ENCODE data around the gene UPF2. TPM values are rescaled to one million over a fixed set of nuclear protein-coding genes. Genes with fewer than 3 reads are reported as not detected.
A peak's percentile ranks its signal among the peaks of the same experiment; 100 is the strongest.

Gene UPF2
- total RNA-seq, 1 donor from 2014 or later: 21.6 TPM

- Histone ChIP-seq H3K27ac (no peak overlapping the region), H3K9me3 (no peaks in the 10 kb centered on the region), H3K4me1 (no peaks in the 10 kb centered on the region), H3K27me3 (no peaks in the 10 kb centered on the region), H3K4me3 (no peak overlapping the region), H3K36me3 (no peaks in the 10 kb centered on the region)
- DNase-seq (ENCODE audit: extremely low spot score in 2 of 2): no peak
- intact Hi-C loops (cut with DNase I): no loop called here
- TF ChIP-seq CTCF (IDR thresholded peaks at IDR 0.05) (no peak), POLR2AphosphoS5 (IDR thresholded peaks at IDR 0.05; ENCODE audit: insufficient read depth in 1 of 2, low read depth in 1 of 2) (peak in 1 of 2 donors; percentile 33)
These were observed 157.7 kb downstream of the UPF2 start for GRCh38 chr10:11884706-11885423.

- no peak overlapping the region for H3K27ac ChIP-seq
- no peaks in the 10 kb centered on the region for H3K27me3 ChIP-seq
- no peak for DNase-seq (ENCODE audit: extremely low spot score in 2 of 2)
- intact Hi-C loops (cut with DNase I): no loop called here
- no peak for TF ChIP-seq POLR2AphosphoS5 (IDR thresholded peaks at IDR 0.05; ENCODE audit: insufficient read depth in 1 of 2, low read depth in 1 of 2)
- no peak for TF ChIP-seq POLR2A (IDR thresholded peaks at IDR 0.05)
- no peak for TF ChIP-seq CTCF (IDR thresholded peaks at IDR 0.05)
- no peaks in the 10 kb centered on the region for H3K9me3 ChIP-seq
- no peaks in the 10 kb centered on the region for H3K36me3 ChIP-seq
- H3K4me1 ChIP-seq: no peaks in the 10 kb centered on the region
- no peak overlapping the region for H3K4me3 ChIP-seq
These were observed 159.8 kb downstream of the UPF2 start for GRCh38 chr10:11882646-11883375.

GRCh38 chr10:11881477-11882417, 160.9 kb downstream of the UPF2 start:
- TF ChIP-seq CTCF (IDR thresholded peaks at IDR 0.05) (no peak), POLR2A (IDR thresholded peaks at IDR 0.05) (no peak), POLR2AphosphoS5 (IDR thresholded peaks at IDR 0.05; ENCODE audit: insufficient read depth in 1 of 2, low read depth in 1 of 2) (no peak)
- Histone ChIP-seq H3K4me3 (no peak overlapping the region), H3K27me3 (no peaks in the 10 kb centered on the region), H3K27ac (no peak overlapping the region), H3K36me3 (no peaks in the 10 kb centered on the region), H3K4me1 (no peaks in the 10 kb centered on the region), H3K9me3 (no peaks in the 10 kb centered on the region)
- DNase-seq (ENCODE audit: extremely low spot score in 2 of 2): no peak
- intact Hi-C loops (cut with DNase I): no loop called here

GRCh38 chr10:11881030-11881476, 161.6 kb downstream of the UPF2 start:
- Histone ChIP-seq H3K9me3 (no peaks in the 10 kb centered on the region), H3K36me3 (no peaks in the 10 kb centered on the region), H3K4me1 (peaks cover 3% of the 10 kb centered on the region), H3K27me3 (no peaks in the 10 kb centered on the region), H3K4me3 (no peak overlapping the region), H3K27ac (no peak overlapping the region)
- intact Hi-C loops (cut with DNase I): no loop called here
- no peak for DNase-seq (ENCODE audit: extremely low spot score in 2 of 2)
- TF ChIP-seq POLR2A (IDR thresholded peaks at IDR 0.05) (no peak), CTCF (IDR thresholded peaks at IDR 0.05) (no peak), POLR2AphosphoS5 (IDR thresholded peaks at IDR 0.05; ENCODE audit: insufficient read depth in 1 of 2, low read depth in 1 of 2) (no peak)
